Measurements from ENCODE around the gene ANXA11.

Gene ANXA11

GRCh38 chr10:80196270-80196949 is 8.9 kb downstream of the ANXA11 start:
- ChIA-PET POLR2A (no interaction called here), CTCF (interaction anchor here (1.0 to 1.4 kb wide), 2 partner anchors 9 to 35 kb away, joined by 3 to 4 read pairs; no protein-coding TSS in a partner anchor)
- no peak overlapping the region for H3K4me3 ChIP-seq (ENCODE audit: low read depth, low read length)
- no peak for TF ChIP-seq CTCF (IDR thresholded peaks at IDR 0.05; ENCODE audit: insufficient read depth, low read length, missing control alignments)
- no peak for DNase-seq (ENCODE audit: low read depth, low spot score)

- TF ChIP-seq CTCF (IDR thresholded peaks at IDR 0.05; ENCODE audit: insufficient read depth, low read length, missing control alignments) = no peak
- ChIA-PET POLR2A (interaction anchor here (1.2 kb wide), 1 partner anchor 8 kb away, joined by 3 read pairs; no protein-coding TSS in a partner anchor), CTCF (no interaction called here)
- no peak for DNase-seq (ENCODE audit: low read depth, low spot score)
- no peak overlapping the region for H3K4me3 ChIP-seq (ENCODE audit: low read depth, low read length)
Measured at GRCh38 chr10:80195046-80195574, 10.2 kb downstream of the ANXA11 start.

- DNase-seq (ENCODE audit: low read depth, low spot score) = no peak
- no peak overlapping the region for H3K4me3 ChIP-seq (ENCODE audit: low read depth, low read length)
- ChIA-PET POLR2A (interaction anchor here (0.8 to 1.2 kb wide), 2 partner anchors 9 to 11 kb away, joined by 3 read pairs; partner anchors contain the start of gene ANXA11), CTCF (interaction anchor here (1.2 to 1.3 kb wide), 2 partner anchors 9 to 28 kb away, joined by 4 to 7 read pairs; no protein-coding TSS in a partner anchor)
- TF ChIP-seq CTCF (IDR thresholded peaks at IDR 0.05; ENCODE audit: insufficient read depth, low read length, missing control alignments) = no peak
Measured at GRCh38 chr10:80194373-80195045, 10.8 kb downstream of the ANXA11 start.

- CTCF ChIA-PET = interaction anchor here (0.6 to 1.8 kb wide), 2 partner anchors 9 to 49 kb away, joined by 3 to 8 read pairs; no protein-coding TSS in a partner anchor
- DNase-seq (ENCODE audit: low read depth, low spot score) = no peak
Measured at GRCh38 chr10:80192553-80192952, 12.8 kb downstream of the ANXA11 start.

GRCh38 chr10:80191589-80192270 is 13.6 kb downstream of the ANXA11 start:
- POLR2A ChIA-PET = no interaction called here
- no peak for TF ChIP-seq CTCF (IDR thresholded peaks at IDR 0.05; ENCODE audit: insufficient read depth, low read length, missing control alignments)
- CTCF ChIA-PET = interaction anchor here (0.5 to 1.8 kb wide), 3 partner anchors 29 to 133 kb away, joined by 3 to 8 read pairs (median 5); no protein-coding TSS in a partner anchor
- no peak overlapping the region for H3K4me3 ChIP-seq (ENCODE audit: low read depth, low read length)
- no peak for DNase-seq (ENCODE audit: low read depth, low spot score)

More at GRCh38 chr10:80192553-80192952, 12.8 kb downstream of the ANXA11 start:
- POLR2A ChIA-PET = no interaction called here
- H3K4me3 ChIP-seq (ENCODE audit: low read depth, low read length) = no peak overlapping the region
- no peak for TF ChIP-seq CTCF (IDR thresholded peaks at IDR 0.05; ENCODE audit: insufficient read depth, low read length, missing control alignments)

Measured in AG04449 (cell line).